Lower lobe of right lung (tissue), 2 donors: ENCODE data around the gene FAM210A. TPM values are rescaled to one million over a fixed set of nuclear protein-coding genes. Genes with fewer than 3 reads are reported as not detected.

Source experiments
- ATAC-seq, 2 donors: fragments of 200-7000 bp; cut with Tn5 transposase; one replicate each; pipeline ENCODE4 v1.9.1; 2020 to 2022; ENCODE audit warnings: mild to moderate bottlenecking in 2 of 2, moderate library complexity in 2 of 2
- DNase-seq: peaks from one replicate; pipeline ENCODE4 v3.0.0-alpha.2; 2020
- H3K27ac ChIP-seq: fragments of 200-600 bp; one replicate; pipeline ENCODE4 v1.8.0; 2022
- H3K27me3 ChIP-seq: fragments of 200-600 bp; one replicate; pipeline ENCODE4 v1.8.0; 2022; ENCODE audit warnings: low read depth
- H3K36me3 ChIP-seq: fragments of 200-600 bp; one replicate; pipeline ENCODE4 v1.8.0; 2022; ENCODE audit warnings: mild to moderate bottlenecking
- H3K4me1 ChIP-seq: fragments of 200-600 bp; one replicate; pipeline ENCODE4 v1.8.0; 2022
- H3K4me3 ChIP-seq: fragments of 200-600 bp; one replicate; pipeline ENCODE4 v1.8.0; 2022; ENCODE audit warnings: mild to moderate bottlenecking
- H3K9me3 ChIP-seq: fragments of 200-600 bp; one replicate; pipeline ENCODE4 v1.8.0; 2022
- intact Hi-C: fragments of 100-400 bp; cut with DNase I; formaldehyde crosslinking; loops from one replicate; pipeline ENCODE4 v1.11.0; 2022
- total RNA-seq: library from RNA; stranded (reverse); fragmentation: NEBNext Ultra II Directional; extraction: Animal tissue kit (Norgen Biotek cat#: 25700); gene quantifications from one replicate; pipeline ENCODE4 v1.2.1, GENCODE V29; 2021
- TF ChIP-seq, protein P1 (sequence below): fragments of 200-600 bp; IDR thresholded peaks from one replicate; pipeline ENCODE4 v1.8.0; 2022; ENCODE audit warnings: antibody characterized with exemption, mild to moderate bottlenecking
- donor health status: DM: no; HTN: yes; CAD: no; lungs with severe emphysema.

Gene FAM210A
- total RNA-seq, 1 donor from 2014 or later: 9.2 TPM

DNA sequence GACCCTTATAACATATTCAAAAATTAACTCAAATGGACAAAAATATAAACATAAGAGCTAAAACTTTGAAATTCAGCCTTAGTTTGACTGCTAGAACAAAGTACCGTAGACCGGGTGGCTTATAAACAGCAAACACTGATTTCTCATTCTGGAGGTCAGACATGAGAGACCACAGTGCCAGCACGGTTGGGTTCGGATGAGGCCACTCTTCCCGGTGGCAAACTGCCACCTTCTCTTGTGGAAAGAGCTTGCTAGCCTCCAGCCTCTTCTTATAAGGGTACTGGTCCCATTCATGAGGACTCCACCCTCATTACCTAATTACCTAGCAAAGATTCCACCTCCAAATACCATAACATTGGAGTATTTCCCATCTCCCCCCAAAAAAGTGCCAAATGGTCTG is 91.3 kb downstream of the FAM210A start:
- H3K27me3 ChIP-seq: no peaks in the 10 kb centered on the region
- no peaks in the 10 kb centered on the region for H3K9me3 ChIP-seq
- no peaks in the 10 kb centered on the region for H3K36me3 ChIP-seq
- intact Hi-C loops: no loop called here
- H3K27ac ChIP-seq: no peak overlapping the region
- ATAC-seq (no peak), DNase-seq (no peak)
- TF ChIP-seq, protein P1, sequence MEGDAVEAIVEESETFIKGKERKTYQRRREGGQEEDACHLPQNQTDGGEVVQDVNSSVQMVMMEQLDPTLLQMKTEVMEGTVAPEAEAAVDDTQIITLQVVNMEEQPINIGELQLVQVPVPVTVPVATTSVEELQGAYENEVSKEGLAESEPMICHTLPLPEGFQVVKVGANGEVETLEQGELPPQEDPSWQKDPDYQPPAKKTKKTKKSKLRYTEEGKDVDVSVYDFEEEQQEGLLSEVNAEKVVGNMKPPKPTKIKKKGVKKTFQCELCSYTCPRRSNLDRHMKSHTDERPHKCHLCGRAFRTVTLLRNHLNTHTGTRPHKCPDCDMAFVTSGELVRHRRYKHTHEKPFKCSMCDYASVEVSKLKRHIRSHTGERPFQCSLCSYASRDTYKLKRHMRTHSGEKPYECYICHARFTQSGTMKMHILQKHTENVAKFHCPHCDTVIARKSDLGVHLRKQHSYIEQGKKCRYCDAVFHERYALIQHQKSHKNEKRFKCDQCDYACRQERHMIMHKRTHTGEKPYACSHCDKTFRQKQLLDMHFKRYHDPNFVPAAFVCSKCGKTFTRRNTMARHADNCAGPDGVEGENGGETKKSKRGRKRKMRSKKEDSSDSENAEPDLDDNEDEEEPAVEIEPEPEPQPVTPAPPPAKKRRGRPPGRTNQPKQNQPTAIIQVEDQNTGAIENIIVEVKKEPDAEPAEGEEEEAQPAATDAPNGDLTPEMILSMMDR: no peak
- no peaks in the 10 kb centered on the region for H3K4me1 ChIP-seq
- no peak overlapping the region for H3K4me3 ChIP-seq

DNA sequence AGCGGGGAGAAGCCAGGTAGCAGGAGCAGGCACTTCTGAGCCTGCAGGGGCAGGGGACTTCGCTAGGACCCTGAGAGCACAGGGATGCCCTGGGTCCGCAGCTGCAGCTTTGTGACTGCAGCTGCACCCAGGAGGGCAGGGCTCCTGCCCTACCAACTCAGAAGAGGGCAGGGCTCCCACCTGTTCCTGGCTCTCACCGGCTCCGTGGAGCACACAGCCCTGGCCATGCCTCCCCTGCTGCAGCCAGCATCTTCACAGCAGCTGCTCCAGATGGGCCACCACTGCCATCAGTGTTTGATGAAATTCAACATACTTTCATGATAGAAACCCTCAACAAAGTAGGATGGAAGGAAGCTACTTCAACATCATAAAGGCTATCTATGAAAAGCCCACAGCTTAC is 92.7 kb downstream of the FAM210A start:
- ATAC-seq (no peak), DNase-seq (no peak)
- Histone ChIP-seq H3K4me1 (no peaks in the 10 kb centered on the region), H3K9me3 (no peaks in the 10 kb centered on the region), H3K27me3 (no peaks in the 10 kb centered on the region), H3K27ac (no peak overlapping the region), H3K36me3 (no peaks in the 10 kb centered on the region), H3K4me3 (no peak overlapping the region)
- TF ChIP-seq, protein P1: no peak
- intact Hi-C loops: no loop called here

DNA sequence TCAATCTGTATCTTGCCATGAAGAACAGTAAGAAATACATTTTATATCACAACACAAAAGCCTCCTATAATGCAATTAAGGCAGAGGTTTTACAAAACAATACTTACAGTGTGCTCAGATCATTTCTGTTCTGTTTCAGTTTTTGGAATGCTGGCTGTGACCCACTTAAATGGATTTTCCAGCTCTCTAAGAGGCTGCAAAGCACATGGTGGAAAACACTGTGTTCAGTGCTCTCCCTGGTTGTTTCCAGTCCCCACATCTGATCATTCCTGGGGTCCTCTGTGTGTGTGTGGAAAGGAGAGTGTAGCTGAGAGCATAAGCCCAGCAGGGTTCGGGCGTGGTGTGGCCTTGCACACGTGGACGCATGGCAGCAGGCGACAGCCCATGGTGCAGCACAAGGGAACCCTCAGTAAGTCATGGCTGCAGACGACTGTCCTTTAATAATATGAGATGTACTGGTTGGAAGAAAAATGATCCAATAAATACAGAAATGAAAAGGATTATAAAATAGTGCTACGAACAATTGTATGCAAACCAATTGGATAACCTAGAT is 95.6 kb downstream of the FAM210A start:
- intact Hi-C loops: no loop called here
- ATAC-seq: no peak

GRCh38 chr18:13629841-13630715 is 96.3 kb downstream of the FAM210A start:
- H3K27me3 ChIP-seq: no peaks in the 10 kb centered on the region
- no peaks in the 10 kb centered on the region for H3K9me3 ChIP-seq
- intact Hi-C loops: no loop called here
- no peaks in the 10 kb centered on the region for H3K36me3 ChIP-seq
- H3K4me3 ChIP-seq: no peak overlapping the region
- DNase-seq: no peak
- no peaks in the 10 kb centered on the region for H3K4me1 ChIP-seq
- peak; percentile 68 to 80 for ATAC-seq
- H3K27ac ChIP-seq: no peak overlapping the region
- TF ChIP-seq, protein P1: peak; percentile 69

More for the DNA sequence above, 95.6 kb downstream of the FAM210A start:
- TF ChIP-seq, protein P1: no peak
- Histone ChIP-seq H3K27ac (no peak overlapping the region), H3K4me1 (no peaks in the 10 kb centered on the region), H3K4me3 (no peak overlapping the region), H3K9me3 (no peaks in the 10 kb centered on the region), H3K27me3 (no peaks in the 10 kb centered on the region), H3K36me3 (no peaks in the 10 kb centered on the region)
- no peak for DNase-seq

DNA sequence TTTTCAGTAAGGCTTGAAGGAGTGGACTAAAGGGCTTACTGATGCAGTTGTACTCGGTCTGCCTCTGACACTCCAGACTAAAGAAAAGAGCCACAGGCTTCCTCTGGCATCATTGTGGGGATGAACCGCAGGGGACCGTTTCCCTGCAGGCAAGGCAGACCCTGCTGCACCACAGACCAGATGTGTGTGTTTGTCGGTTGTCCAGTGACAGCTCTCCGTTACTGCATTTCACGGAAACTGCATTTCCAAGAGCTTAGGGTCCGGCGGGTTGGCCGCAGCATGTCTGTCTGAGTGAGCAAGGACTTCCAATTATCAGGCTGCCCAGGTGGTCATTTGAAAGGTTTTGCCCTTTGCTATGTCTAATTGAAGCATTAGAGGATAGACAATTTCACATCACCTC is 98.1 kb downstream of the FAM210A start:
- intact Hi-C loops: no loop called here
- H3K9me3 ChIP-seq: no peaks in the 10 kb centered on the region
- ATAC-seq (no peak), DNase-seq (no peak)
- no peak overlapping the region for H3K4me3 ChIP-seq
- no peak overlapping the region for H3K27ac ChIP-seq
- H3K36me3 ChIP-seq: no peaks in the 10 kb centered on the region
- H3K4me1 ChIP-seq: no peaks in the 10 kb centered on the region
- TF ChIP-seq, protein P1: no peak
- H3K27me3 ChIP-seq: no peaks in the 10 kb centered on the region
